HepG2 (cell line): ENCODE measurements around the gene APOBEC3B. TPM values are rescaled to one million over a fixed set of nuclear protein-coding genes. Genes with fewer than 3 reads are reported as not detected.

Experiments
- ATAC-seq: fragments of 200-7000 bp; cut with Tn5 transposase; 3 replicates; pipeline ENCODE4 v1.9.1; 2020; ENCODE audit warnings: mild to moderate bottlenecking, moderate library complexity
- BruUV-seq: library from RNA; stranded (reverse); fragments of 400-500 nt; replicated peaks from 2 replicates; lab custom pipeline; 2021; lab: Mats Ljungman, UMichigan
- CTCF ChIA-PET: fragments of 300-600 bp; formaldehyde crosslinking; extraction: SDS; loops from one replicate; lab custom pipeline; 2021; ENCODE audit warnings: low total read pairs, inconsistent platforms, low intra/inter-chr PET ratio; lab: Yijun Ruan, JAX
- POLR2A ChIA-PET: fragments of 350-600 bp; sonication (Branson Sonifier 250); formaldehyde crosslinking; loops from one replicate; lab custom pipeline; 2020; ENCODE audit warnings: antibody characterized with exemption, inconsistent platforms; lab: Yijun Ruan, JAX
- DNase-seq: peaks from one replicate; pipeline ENCODE4 v3.0.0-alpha.2; 2015; ENCODE audit warnings: low spot score
- FAIRE-seq: peaks from 3 replicates; lab custom pipeline; 2011; peaks lifted over from hg19 to GRCh38; lab: Jason Lieb, UNC
- H2AFZ ChIP-seq: one replicate; pipeline ENCODE4 v1.6.1; 2011; ENCODE audit warnings: low read length, inconsistent platforms
- H3K27ac ChIP-seq: fragments of 300-600 bp; 3 replicates; pipeline ENCODE4 v1.8.0; 2011; ENCODE audit warnings: mixed run types, mild to moderate bottlenecking, mixed read lengths, low read length, inconsistent platforms; ENCODE audit not compliant: insufficient read depth; ENCODE audit errors: extremely low read length
- H3K27me3 ChIP-seq, 2 experiments: fragments of 200-600 bp in 1 of 2; 2 replicates in 1 of 2; 3 replicates in 1 of 2; pipeline versions ENCODE4 v1.6.0 to v1.8.0; 2011; ENCODE audit warnings: low read length in 2 of 2, mild to moderate bottlenecking in 2 of 2, moderate library complexity in 2 of 2, inconsistent platforms in 1 of 2; ENCODE audit not compliant: insufficient read depth in 2 of 2, control insufficient read depth in 1 of 2
- H3K36me3 ChIP-seq, 2 experiments: fragments of 200-600 bp in 1 of 2; replicated peaks in 1 of 2; 2 replicates in 1 of 2; 3 replicates in 1 of 2; pipeline versions ENCODE4 v1.5.1 to v1.8.0; 2011; ENCODE audit warnings: low read length in 2 of 2, inconsistent platforms in 1 of 2; ENCODE audit not compliant: insufficient read depth in 2 of 2, control insufficient read depth in 1 of 2
- H3K4me1 ChIP-seq: 2 replicates; pipeline ENCODE4 v1.5.1; 2012; ENCODE audit warnings: low read length, inconsistent platforms; ENCODE audit not compliant: insufficient read depth
- H3K4me2 ChIP-seq: 2 replicates; pipeline ENCODE4 v1.6.0; 2011; ENCODE audit warnings: low read depth, low read length, inconsistent platforms
- H3K4me3 ChIP-seq, 3 experiments: fragments of 200-600 bp in 1 of 3; sonication (generic), shearing (Covaris generic) in 1 of 3; replicated peaks in 1 of 3; 2 replicates each; pipeline ENCODE4 v1.5.1; 2011 to 2016; ENCODE audit warnings: low read length in 3 of 3, inconsistent platforms in 2 of 3, low read depth in 2 of 3, mild to moderate bottlenecking in 2 of 3, control low read depth in 1 of 3, mixed read lengths in 1 of 3; ENCODE audit not compliant: insufficient read depth in 1 of 3
- H3K79me2 ChIP-seq: one replicate; pipeline ENCODE4 v1.6.1; 2011; ENCODE audit warnings: low read length, inconsistent platforms; ENCODE audit not compliant: insufficient read depth
- H3K9ac ChIP-seq: 2 replicates; pipeline ENCODE4 v1.6.0; 2011; ENCODE audit warnings: mild to moderate bottlenecking, low read depth, low read length, inconsistent platforms; ENCODE audit not compliant: insufficient read depth
- H3K9me3 ChIP-seq: 2 replicates; pipeline ENCODE4 v1.5.1; 2012; ENCODE audit warnings: mild to moderate bottlenecking, low read length
- H4K20me1 ChIP-seq: 2 replicates; pipeline ENCODE4 v1.6.0; 2011; ENCODE audit warnings: inconsistent platforms, mild to moderate bottlenecking, low read length, moderate library complexity; ENCODE audit not compliant: insufficient read depth
- CREM ChIP-seq, 2 experiments: sonication (generic) in 1 of 2; formaldehyde crosslinking in 1 of 2; IDR thresholded peaks; 2 replicates each; pipeline versions ENCODE4 v1.4.0 to v1.6.1; 2016 to 2020; ENCODE audit warnings: antibody characterized with exemption in 1 of 2, mild to moderate bottlenecking in 1 of 2, missing genetic modification reagents in 1 of 2
- ZC3H4 ChIP-seq: sonication (generic); formaldehyde crosslinking; IDR thresholded peaks from 2 replicates; pipeline ENCODE4 v1.4.0; 2020; ENCODE audit warnings: missing genetic modification reagents, borderline replicate concordance
- WGBS: methylation state at CpG from one replicate; pipeline ENCODE4 v1.1.6; 2017; ENCODE audit warnings: low lambda C conversion rate; 5-methylcytosine and 5-hydroxymethylcytosine counted together
- in situ Hi-C: cut with HindIII; loops from 2 replicates; pipeline ENCODE4 v1.10.0; 2017; ENCODE audit warnings: low pct_unique_long_range_greater_than_20kb; ENCODE audit not compliant: extremely low pct_ligation_motif_present
- intact Hi-C: fragments of 100-400 bp; cut with micrococcal nuclease; formaldehyde crosslinking; loops from one replicate; pipeline ENCODE4 v1.10.0; 2022; ENCODE audit not compliant: unreplicated experiment
- polyA plus RNA-seq, 8 experiments: library from polyadenylated mRNA; depleted of rRNA in 3 of 8; stranded (reverse) in 7 of 8; unstranded in 1 of 8; fragments of >200 nt; fragmentation: Illumina TruSeq in 4 of 8; extraction: Trizol in 4 of 8; gene quantifications; 2 replicates each; pipeline versions ENCODE4 v1.2.1 to v1.2.3, GENCODE V29; 2011 to 2016; ENCODE audit warnings: low read depth in 4 of 8, missing spikeins in 1 of 8, mixed read lengths in 1 of 8; ENCODE audit not compliant: insufficient read depth in 1 of 8
- total RNA-seq, 5 experiments: library from RNA; depleted of rRNA; stranded (reverse); fragments of >200 nt; fragmentation: Illumina TruSeq; extraction: Trizol; gene quantifications; 2 replicates each; pipeline ENCODE4 v1.2.3, GENCODE V29; 2016; ENCODE audit warnings: low read depth in 1 of 5
- TF ChIP-seq, protein P1 (sequence below): sonication (generic); formaldehyde crosslinking; IDR thresholded peaks from 2 replicates; pipeline ENCODE4 v1.8.1; 2023; ENCODE audit warnings: mild to moderate bottlenecking, inconsistent platforms, moderate library complexity, missing genetic modification reagents, borderline replicate concordance
- TF ChIP-seq, protein P2 (sequence below): sonication (generic); formaldehyde crosslinking; IDR thresholded peaks from 2 replicates; pipeline ENCODE4 v1.8.1; 2022; ENCODE audit warnings: mild to moderate bottlenecking, missing genetic modification reagents

Gene APOBEC3B
- total and polyA plus RNA-seq, 2 of the 13 experiments (the other 11 are each of a cell fraction or from before 2014, with no cell fraction given) = 6.7 to 8.8 TPM

DNA sequence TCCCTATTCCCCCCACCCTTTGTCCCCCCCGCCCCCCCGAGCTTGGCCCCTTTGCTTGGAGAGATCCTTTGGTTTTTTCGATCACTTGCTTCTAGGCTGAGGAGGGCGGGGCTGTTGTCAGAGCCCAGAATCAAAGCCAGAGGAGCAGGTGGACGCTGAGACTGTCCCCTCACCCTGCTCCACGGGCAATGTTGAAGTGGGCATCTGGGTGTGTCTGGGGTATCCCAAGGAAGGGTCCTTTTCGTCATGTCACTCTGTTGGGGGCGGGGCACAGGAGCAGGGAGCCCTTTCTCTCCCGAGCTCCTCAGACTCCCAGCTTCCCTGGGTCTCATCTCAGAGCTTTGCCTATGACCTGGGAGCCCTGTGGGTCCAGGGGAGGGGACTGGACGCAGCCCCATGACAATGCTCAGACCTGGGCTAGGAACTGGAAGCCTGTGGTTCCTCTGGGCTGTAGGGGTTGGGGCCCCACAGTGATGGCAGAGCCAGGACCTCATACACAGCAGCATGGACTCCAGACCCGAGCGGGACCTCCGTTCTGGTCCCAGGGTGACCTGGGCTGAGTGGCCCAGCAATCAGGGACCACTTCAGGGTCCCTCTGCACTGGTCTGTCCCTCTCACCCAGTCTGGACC is 27.6 kb upstream of the APOBEC3B start:
- peaks cover 18% of the 10 kb centered on the region for H3K4me1 ChIP-seq
- no peak overlapping the region for H3K4me3 ChIP-seq
- no peak overlapping the region for H2AFZ ChIP-seq
- no peak overlapping the region for H3K9ac ChIP-seq
- H3K27ac ChIP-seq = no peak overlapping the region
- ATAC-seq (no peak), FAIRE-seq (no peak), DNase-seq (no peak)
- no peaks in the 10 kb centered on the region for H3K79me2 ChIP-seq
- no peaks in the 10 kb centered on the region for H4K20me1 ChIP-seq
- BruUV-seq = no TSS peak
- in situ Hi-C loops = no loop called here
- POLR2A ChIA-PET = no interaction called here
- WGBS = 32% methylated on average over 6 of the region's 13 CpGs
- peaks cover 1 to 28% of the 10 kb centered on the region in 2 experiments for H3K27me3 ChIP-seq
- no peaks in the 10 kb centered on the region for H3K36me3 ChIP-seq
- no peaks in the 10 kb centered on the region for H3K9me3 ChIP-seq
- TF ChIP-seq, protein P1, sequence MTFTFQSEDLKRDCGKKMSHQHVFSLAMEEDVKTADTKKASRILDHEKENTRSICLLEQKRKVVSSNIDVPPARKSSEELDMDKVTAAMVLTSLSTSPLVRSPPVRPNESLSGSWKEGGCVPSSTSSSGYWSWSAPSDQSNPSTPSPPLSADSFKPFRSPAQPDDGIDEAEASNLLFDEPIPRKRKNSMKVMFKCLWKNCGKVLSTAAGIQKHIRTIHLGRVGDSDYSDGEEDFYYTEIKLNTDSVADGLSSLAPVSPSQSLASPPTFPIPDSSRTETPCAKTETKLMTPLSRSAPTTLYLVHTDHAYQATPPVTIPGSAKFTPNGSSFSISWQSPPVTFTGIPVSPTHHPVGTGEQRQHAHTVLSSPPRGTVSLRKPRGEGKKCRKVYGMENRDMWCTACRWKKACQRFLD (CRISPR knock-in tag) = no peak
- TF ChIP-seq, protein P2, sequence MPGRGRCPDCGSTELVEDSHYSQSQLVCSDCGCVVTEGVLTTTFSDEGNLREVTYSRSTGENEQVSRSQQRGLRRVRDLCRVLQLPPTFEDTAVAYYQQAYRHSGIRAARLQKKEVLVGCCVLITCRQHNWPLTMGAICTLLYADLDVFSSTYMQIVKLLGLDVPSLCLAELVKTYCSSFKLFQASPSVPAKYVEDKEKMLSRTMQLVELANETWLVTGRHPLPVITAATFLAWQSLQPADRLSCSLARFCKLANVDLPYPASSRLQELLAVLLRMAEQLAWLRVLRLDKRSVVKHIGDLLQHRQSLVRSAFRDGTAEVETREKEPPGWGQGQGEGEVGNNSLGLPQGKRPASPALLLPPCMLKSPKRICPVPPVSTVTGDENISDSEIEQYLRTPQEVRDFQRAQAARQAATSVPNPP (CRISPR knock-in tag) = no peak
- TF ChIP-seq CREM (IDR thresholded peaks at IDR 0.05) (no peak), CREM (CRISPR knock-in tag; IDR thresholded peaks at IDR 0.05) (no peak), ZC3H4 (no peak)
- intact Hi-C loops = no loop called here
- H3K4me2 ChIP-seq = no peak overlapping the region
- CTCF ChIA-PET = no interaction called here
